HG03135 (cell line): ENCODE measurements around the gene PSME3IP1.
"Not testable (repeated sequence)": the region's sequence is repeated elsewhere in the genome, so short reads cannot be mapped to it uniquely, and the experiment has no call there.

Experiments
- ATAC-seq: cut with Tn5 transposase; IDR thresholded peaks from one replicate; pipeline ENCODE4 v1.9.1; 2021; ENCODE audit warnings: mild to moderate bottlenecking, moderate library complexity; ENCODE audit not compliant: unreplicated experiment

Gene PSME3IP1

GRCh38 chr16:57200321-57200720 lies 14.5 kb upstream of the PSME3IP1 start:
- not testable (repeated sequence) for ATAC-seq

- ATAC-seq = no peak
Measured at GRCh38 chr16:57196753-57197152, 10.9 kb upstream of the PSME3IP1 start.

DNA sequence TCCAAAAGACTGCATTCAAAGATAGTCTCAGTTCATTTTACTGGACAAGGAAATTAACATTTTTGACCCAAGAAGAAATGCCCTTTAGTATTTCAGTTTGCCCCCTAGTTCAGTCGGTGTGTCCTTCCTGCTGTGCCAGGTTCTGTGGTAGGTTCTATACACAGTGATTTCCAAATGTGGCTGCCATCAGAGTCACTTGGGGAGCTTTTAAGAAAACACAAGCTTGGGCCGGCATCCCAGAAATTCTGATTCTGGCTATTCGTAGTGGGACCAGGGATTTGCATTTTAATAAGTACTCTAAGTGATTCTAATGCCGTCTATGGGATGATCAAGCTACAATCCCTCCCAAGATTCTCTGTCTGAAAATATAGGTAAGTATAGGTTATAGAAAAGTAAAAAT lies 10.4 kb upstream of the PSME3IP1 start:
- ATAC-seq = no peak

GRCh38 chr16:57194512-57194911 lies 8.7 kb upstream of the PSME3IP1 start:
- ATAC-seq = no peak

- no peak for ATAC-seq
Measured at GRCh38 chr16:57192720-57193486, 7.1 kb upstream of the PSME3IP1 start.

DNA sequence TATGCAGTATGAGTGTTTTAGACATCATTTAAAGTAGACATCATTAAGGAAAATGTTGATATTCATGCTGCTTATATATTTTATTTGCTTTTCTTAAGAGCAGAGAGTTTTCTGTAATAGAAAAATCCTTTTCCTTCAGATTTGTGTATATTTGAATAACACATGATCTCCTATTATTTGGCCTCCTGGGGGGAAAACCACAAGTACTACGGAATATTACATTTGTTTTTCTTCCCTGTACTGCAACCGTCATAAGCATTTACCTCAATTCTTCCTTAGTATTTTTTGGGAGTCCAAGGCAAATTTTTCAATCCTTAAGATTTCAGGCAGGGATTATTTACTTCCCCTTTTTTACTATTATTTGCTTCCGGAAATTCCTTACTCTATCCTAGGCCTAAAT lies 6.3 kb upstream of the PSME3IP1 start:
- no peak for ATAC-seq

DNA sequence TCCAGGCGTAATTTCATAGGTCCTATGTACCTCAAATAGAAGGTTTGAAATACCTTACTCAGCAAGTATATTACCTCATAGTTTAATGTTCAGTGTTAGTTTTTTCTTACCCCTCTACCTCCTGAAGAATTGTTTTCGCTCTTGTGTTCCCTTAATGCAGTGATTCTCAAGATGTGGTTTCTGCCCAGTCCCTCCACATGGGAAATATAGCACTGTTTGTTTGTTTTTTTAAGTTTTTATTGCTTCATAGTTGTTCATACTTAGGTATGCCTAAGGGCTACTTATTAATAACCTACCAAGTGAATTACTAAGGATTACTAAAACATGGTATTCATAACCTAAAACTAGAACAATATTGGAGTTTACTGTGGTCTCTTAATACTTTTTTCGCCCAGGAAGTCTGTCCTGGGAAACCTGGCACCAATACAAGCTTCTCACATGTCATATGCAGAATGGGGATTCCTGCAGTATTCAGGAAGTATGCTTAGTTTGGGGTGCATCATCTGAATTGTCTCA lies 5.3 kb upstream of the PSME3IP1 start:
- no peak for ATAC-seq

DNA sequence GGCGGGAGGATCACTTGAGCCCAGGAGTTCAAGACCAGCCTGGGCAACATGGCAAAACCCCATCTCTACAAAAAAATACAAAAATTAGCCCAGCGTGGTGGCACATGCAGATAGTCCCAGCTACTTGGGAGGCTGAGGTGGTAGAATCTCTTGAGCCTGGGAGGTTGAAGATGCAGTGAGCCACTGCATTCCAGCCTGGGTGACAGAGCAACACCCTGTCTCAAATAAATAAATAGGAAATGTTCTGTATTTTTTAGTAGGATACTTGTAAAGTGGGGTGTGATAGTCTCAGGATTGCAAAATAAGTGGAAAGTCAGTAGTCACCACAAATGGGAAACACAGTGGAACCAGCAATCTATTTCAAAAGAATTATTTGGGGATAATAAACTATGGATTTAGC lies 4.3 kb upstream of the PSME3IP1 start:
- ATAC-seq = no peak

GRCh38 chr16:57189527-57189926 lies 3.7 kb upstream of the PSME3IP1 start:
- not testable (repeated sequence) for ATAC-seq

DNA sequence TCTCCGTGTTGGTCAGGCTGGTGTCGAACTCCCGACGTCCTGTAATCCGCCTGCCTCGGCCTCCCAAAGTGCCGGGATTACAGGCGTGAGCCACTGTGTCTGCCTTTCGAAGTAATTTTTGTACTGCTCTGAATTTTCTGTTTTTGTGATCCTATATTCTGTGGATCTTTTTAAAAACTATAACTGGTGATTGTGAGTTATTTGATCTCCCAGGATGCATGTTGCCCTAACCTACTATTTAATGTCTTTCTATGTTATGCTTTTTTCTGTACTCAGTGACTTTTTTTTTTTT lies 2.8 kb upstream of the PSME3IP1 start:
- ATAC-seq = no peak

GRCh38 chr16:57187902-57188710 lies 2.3 kb upstream of the PSME3IP1 start:
- not testable (repeated sequence) for ATAC-seq

GRCh38 chr16:57186872-57187854 lies 1.3 kb upstream of the PSME3IP1 start:
- peak; percentile 3 for ATAC-seq

DNA sequence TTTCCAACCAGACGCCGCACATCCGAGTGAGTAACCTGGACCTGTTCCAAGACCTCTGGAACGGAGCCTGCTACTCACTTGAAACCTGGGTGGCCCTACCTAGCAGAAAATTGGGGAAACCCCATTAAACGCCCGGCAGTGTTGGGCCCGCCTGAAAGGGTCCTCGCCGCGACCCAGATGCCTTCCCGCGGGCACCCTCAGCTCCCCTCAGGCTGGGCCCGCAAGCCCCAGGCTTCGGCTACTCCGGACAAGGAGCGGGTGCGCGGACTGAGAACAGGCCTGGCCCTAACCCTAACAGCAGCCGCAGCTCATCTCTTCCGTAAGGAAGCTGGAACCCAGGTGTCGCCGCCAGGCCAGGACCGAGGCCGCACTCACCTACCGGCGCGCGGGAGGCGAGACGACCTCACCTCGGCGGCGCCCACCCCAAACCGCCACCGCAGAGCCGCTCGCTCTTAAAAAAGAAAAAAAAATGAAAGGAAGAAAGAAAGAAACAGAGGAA lies 344 bp downstream of the PSME3IP1 start:
- peak; percentile 33 for ATAC-seq

GRCh38 chr16:57184887-57185445 lies 873 bp downstream of the PSME3IP1 start:
- ATAC-seq = no peak

DNA sequence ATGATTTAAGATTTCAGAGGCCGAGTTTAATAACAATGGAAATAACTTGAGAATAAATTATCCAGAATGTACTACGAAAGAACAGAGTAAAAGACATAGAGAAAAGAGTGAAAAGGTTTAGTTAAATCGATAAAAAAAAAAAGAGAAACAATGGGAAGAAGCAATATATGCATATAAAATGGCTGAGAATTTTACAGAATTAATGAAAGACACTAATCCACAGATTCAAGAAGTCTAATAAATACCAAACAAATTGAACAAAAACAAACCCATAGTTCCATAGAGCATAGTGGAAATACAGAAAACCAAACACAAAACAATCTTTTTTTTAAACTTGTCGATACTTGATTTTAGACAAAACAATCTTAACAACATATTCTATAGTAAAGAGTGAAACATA lies 1.7 kb downstream of the PSME3IP1 start:
- no peak for ATAC-seq

DNA sequence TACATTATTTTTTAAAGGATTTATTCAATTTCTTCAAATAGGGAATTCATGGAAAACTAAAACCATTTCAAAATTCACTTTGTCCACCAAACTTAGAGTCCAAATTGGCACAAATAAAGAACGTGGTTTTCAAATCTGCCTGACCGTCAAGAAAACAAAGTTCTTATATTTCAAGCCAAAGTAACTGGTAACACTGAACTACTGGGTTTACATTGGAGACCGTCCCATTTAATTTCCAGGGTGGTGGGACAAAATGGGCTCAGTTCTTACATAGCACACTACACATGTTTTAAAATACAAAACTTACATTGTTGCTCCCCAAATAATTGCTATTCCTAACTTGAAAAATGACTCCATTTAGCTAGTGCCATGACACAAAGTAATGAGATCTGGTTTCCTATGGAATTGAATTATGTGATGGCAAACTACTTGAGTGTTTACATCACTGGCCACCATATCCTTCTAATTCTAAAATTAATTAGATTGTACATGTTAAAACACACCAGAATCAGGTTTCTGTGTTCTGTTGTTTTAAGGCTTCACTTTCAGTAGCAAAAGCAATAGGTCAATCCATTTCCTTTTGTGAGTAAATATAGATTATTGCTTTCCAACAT lies 6.5 kb downstream of the PSME3IP1 start:
- no peak for ATAC-seq

DNA sequence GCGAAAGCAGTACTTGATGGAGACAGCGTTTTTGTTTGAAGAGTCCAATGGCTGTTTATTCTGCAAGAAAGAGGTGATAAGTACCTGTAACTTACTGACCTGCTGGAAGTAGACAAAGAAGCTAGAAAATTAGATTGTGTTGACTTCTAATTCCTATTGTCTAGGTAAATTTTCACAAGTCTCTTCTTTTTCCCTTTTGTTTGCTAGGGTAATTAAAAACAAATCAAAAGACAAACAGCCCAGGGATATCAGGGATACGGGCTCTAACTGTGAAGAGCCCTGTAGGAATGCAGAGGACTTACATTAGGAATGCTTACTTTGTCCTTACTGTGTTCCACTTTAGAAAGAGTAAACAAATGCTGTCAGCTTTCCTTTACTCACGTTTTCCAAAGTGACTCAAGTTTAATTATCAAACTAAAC lies 7.0 kb downstream of the PSME3IP1 start:
- no peak for ATAC-seq

- no peak for ATAC-seq
Measured at GRCh38 chr16:57178196-57178595, 7.6 kb downstream of the PSME3IP1 start.

DNA sequence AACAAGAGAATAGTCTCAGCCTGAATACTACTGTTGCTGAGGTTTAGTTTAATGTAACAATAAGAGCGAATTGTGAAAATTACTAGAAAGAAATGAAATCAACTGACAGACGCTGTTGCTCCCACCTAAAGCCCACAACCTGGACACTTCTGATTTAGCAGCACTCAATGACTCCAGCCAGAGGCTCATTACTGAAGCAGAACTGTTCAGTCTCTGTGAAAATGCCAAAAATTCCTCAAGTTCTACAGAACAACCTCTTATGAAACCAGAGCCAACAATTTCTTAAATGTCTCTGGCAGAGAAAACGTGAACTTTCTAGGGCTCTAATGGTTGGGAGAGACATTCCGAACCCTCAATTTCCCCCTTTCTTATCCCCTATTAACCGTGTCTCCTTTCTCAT lies 9.9 kb downstream of the PSME3IP1 start:
- ATAC-seq = no peak

DNA sequence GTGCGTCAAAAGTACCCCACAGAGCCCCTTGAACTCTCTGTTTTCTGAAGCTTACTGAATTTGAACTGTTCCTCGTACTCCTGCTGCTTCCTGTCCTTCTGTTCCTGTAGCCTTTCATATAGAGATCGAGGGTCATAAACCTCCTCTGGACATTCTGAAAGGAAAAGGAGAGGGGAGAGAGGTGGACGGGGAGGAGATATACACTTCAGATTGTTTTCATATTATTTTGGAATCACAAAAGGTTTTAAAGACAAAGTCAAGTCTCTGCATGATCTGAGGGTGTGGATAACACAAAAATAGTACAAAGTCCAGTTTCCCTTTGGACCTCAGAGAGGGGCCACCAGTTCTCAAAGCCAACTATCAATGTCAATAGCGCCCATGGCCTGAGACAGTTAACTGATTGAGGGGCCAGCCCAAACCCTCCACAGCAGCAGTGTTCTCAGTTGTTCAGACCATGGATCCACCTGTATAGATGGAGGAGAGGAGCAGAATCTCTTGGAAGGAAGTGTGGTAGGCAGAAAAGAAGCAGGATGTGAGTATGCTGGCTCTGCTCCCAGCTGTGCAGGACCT lies 13.0 kb downstream of the PSME3IP1 start:
- no peak for ATAC-seq
